K562 (cell line): ENCODE measurements around the gene CCT5. TPM values are rescaled to one million over a fixed set of nuclear protein-coding genes. Genes with fewer than 3 reads are reported as not detected.

ENCODE experiments used
- COPS2 ChIP-seq: fragments of 450-650 bp; conservative IDR thresholded peaks from 2 replicates; pipeline ENCODE4 v1.6.1; 2016; ENCODE audit warnings: mild to moderate bottlenecking, moderate library complexity
- ETS2 ChIP-seq: IDR thresholded peaks from 2 replicates; pipeline ENCODE4 v1.6.1; 2016; ENCODE audit warnings: borderline replicate concordance, missing genetic modification characterization, mild to moderate bottlenecking, moderate library complexity, missing compliant biosample characterization; ENCODE audit not compliant: poor library complexity, severe bottlenecking
- FOSL1 ChIP-seq: fragments of 200-800 bp; sonication (Bioruptor generic); conservative IDR thresholded peaks from 2 replicates; pipeline ENCODE4 v1.6.1; 2016; ENCODE audit warnings: missing genetic modification characterization, missing compliant biosample characterization
- FUS ChIP-seq: fragments of 200-400 bp; formaldehyde crosslinking; optimal IDR thresholded peaks from 2 replicates; pipeline ENCODE3; 2017; ENCODE audit warnings: low read depth, low read length
- GATAD2A ChIP-seq: fragments of 450-650 bp; IDR thresholded peaks from 2 replicates; pipeline ENCODE4 v1.6.1; 2017
- KHSRP ChIP-seq: fragments of 450-650 bp; IDR thresholded peaks from 2 replicates; pipeline ENCODE4 v1.6.1; 2017
- NKRF ChIP-seq: fragments of 450-650 bp; IDR thresholded peaks from 2 replicates; pipeline ENCODE4 v1.6.1; 2016; ENCODE audit warnings: borderline replicate concordance
- NR2C2 ChIP-seq, 2 experiments: fragments of 200-800 bp in 1 of 2; sonication (Bioruptor generic) in 1 of 2; sonication (generic) in 1 of 2; formaldehyde crosslinking in 1 of 2; IDR thresholded peaks; 2 replicates each; pipeline versions ENCODE4 v1.6.1 to v1.8.0; 2016 to 2022; ENCODE audit warnings: mild to moderate bottlenecking in 1 of 2, missing compliant biosample characterization in 1 of 2, missing genetic modification characterization in 1 of 2, missing genetic modification reagents in 1 of 2
- RAD21 ChIP-seq, 2 experiments: fragments of 250-450 bp in 1 of 2; fragments of 450-650 bp in 1 of 2; sonication (Bioruptor Pico) in 1 of 2; formaldehyde crosslinking in 1 of 2; IDR thresholded peaks in 1 of 2; conservative IDR thresholded peaks in 1 of 2; 2 replicates each; pipeline versions ENCODE4 v1.4.0 to v1.8.0; 2020 to 2022; ENCODE audit warnings: mild to moderate bottlenecking in 2 of 2, moderate library complexity in 1 of 2
- STAG1 ChIP-seq: sonication (generic); formaldehyde crosslinking; IDR thresholded peaks from 2 replicates; pipeline ENCODE4 v1.5.0; 2020; ENCODE audit warnings: missing genetic modification reagents, borderline replicate concordance
- TARDBP ChIP-seq: fragments of 450-650 bp; IDR thresholded peaks from 2 replicates; pipeline ENCODE4 v1.6.1; 2016
- ZBTB49 ChIP-seq: sonication (generic); formaldehyde crosslinking; IDR thresholded peaks from 2 replicates; pipeline ENCODE4 v1.8.0; 2022; ENCODE audit warnings: missing genetic modification reagents, mild to moderate bottlenecking, borderline replicate concordance
- ZKSCAN1 ChIP-seq: fragments of 150-350 bp; IDR thresholded peaks from 2 replicates; pipeline ENCODE4 v1.6.1; 2016; ENCODE audit warnings: low read depth, low read length
- ZNF75A ChIP-seq: fragments of 450-650 bp; formaldehyde crosslinking; IDR thresholded peaks from 2 replicates; pipeline ENCODE4 v1.4.0; 2020; ENCODE audit warnings: mild to moderate bottlenecking
- polyA plus RNA-seq, 8 experiments: library from polyadenylated mRNA; depleted of rRNA in 4 of 8; stranded (reverse) in 5 of 8; unstranded in 3 of 8; fragments of >200 nt; fragmentation: Nextera tagmentation in 2 of 8; fragmentation: Illumina TruSeq in 1 of 8; extraction: Ambion mirVana in 2 of 8; extraction: Trizol in 1 of 8; gene quantifications; 2 replicates each; pipeline versions ENCODE4 v1.2.1 to v1.2.3, GENCODE V29; 2011 to 2014; ENCODE audit warnings: inconsistent platforms in 1 of 8, missing spikeins in 1 of 8
- total RNA-seq, 7 experiments: library from RNA; depleted of rRNA in 6 of 7; stranded (reverse); fragments of >200 nt in 6 of 7; fragmentation: Illumina TruSeq in 2 of 7; extraction: Trizol in 2 of 7; gene quantifications; 2 replicates each; pipeline versions ENCODE4 v1.2.1 to v1.2.3, GENCODE V29; 2011 to 2021; ENCODE audit warnings: low replicate concordance in 1 of 7
- TF ChIP-seq, protein P1 (sequence below): fragments of 450-650 bp; IDR thresholded peaks from 2 replicates; pipeline ENCODE4 v1.6.1; 2018; ENCODE audit not compliant: partially characterized antibody
- TF ChIP-seq, protein P2 (sequence below): fragments of 450-650 bp; IDR thresholded peaks from 2 replicates; pipeline ENCODE4 v1.7.0; 2016; ENCODE audit warnings: borderline replicate concordance
- TF ChIP-seq, protein P3 (sequence below): fragments of 250-450 bp; sonication (Bioruptor Pico); IDR thresholded peaks from 2 replicates; pipeline ENCODE4 v1.4.0; 2020; ENCODE audit warnings: mild to moderate bottlenecking, moderate library complexity

CCT5 gene
- total and polyA plus RNA-seq, 9 of the 15 experiments (the other 6 are each of a cell fraction or from before 2014, with no cell fraction given) = 782 to 1,606 (median 1,153) TPM

DNA sequence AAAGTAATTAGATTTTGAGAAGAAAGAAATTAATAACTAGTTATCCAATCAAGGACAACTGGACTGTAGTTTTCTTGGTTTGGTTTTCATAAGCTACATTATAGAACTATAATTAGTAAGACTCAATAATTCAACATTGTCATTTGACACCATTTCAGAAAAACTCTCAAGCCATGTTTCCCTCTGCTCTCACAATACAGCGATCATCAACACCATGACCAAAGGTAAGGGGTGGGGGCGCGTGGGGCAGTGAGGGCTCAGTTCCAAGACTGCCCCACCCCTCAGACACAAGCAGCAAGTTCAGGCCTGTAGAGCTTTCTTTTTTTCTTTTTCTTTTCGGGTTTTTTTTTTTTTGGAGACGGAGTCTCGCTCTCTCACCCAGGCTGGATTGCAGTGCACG is 51.2 kb downstream of the CCT5 start (continued):
- no peak for TF ChIP-seq ZBTB49 (CRISPR knock-in tag)
- no peak for TF ChIP-seq TARDBP
- TF ChIP-seq ETS2 (tag) = no peak
- TF ChIP-seq, protein P1, sequence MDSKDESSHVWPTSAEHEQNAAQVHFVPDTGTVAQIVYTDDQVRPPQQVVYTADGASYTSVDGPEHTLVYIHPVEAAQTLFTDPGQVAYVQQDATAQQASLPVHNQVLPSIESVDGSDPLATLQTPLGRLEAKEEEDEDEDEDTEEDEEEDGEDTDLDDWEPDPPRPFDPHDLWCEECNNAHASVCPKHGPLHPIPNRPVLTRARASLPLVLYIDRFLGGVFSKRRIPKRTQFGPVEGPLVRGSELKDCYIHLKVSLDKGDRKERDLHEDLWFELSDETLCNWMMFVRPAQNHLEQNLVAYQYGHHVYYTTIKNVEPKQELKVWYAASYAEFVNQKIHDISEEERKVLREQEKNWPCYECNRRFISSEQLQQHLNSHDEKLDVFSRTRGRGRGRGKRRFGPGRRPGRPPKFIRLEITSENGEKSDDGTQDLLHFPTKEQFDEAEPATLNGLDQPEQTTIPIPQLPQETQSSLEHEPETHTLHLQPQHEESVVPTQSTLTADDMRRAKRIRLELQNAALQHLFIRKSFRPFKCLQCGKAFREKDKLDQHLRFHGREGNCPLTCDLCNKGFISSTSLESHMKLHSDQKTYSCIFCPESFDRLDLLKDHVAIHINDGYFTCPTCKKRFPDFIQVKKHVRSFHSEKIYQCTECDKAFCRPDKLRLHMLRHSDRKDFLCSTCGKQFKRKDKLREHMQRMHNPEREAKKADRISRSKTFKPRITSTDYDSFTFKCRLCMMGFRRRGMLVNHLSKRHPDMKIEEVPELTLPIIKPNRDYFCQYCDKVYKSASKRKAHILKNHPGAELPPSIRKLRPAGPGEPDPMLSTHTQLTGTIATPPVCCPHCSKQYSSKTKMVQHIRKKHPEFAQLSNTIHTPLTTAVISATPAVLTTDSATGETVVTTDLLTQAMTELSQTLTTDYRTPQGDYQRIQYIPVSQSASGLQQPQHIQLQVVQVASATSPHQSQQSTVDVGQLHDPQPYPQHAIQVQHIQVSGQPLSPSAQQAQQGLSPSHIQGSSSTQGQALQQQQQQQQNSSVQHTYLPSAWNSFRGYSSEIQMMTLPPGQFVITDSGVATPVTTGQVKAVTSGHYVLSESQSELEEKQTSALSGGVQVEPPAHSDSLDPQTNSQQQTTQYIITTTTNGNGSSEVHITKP = no peak
- no peak for TF ChIP-seq COPS2
- no peak for TF ChIP-seq GATAD2A
- TF ChIP-seq FOSL1 (tag) = no peak
- no peak for TF ChIP-seq ZNF75A (CRISPR knock-in tag)
- no peak for TF ChIP-seq KHSRP
- TF ChIP-seq NKRF = no peak
- TF ChIP-seq, protein P2, sequence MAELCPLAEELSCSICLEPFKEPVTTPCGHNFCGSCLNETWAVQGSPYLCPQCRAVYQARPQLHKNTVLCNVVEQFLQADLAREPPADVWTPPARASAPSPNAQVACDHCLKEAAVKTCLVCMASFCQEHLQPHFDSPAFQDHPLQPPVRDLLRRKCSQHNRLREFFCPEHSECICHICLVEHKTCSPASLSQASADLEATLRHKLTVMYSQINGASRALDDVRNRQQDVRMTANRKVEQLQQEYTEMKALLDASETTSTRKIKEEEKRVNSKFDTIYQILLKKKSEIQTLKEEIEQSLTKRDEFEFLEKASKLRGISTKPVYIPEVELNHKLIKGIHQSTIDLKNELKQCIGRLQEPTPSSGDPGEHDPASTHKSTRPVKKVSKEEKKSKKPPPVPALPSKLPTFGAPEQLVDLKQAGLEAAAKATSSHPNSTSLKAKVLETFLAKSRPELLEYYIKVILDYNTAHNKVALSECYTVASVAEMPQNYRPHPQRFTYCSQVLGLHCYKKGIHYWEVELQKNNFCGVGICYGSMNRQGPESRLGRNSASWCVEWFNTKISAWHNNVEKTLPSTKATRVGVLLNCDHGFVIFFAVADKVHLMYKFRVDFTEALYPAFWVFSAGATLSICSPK = no peak
- no peak for TF ChIP-seq ZKSCAN1
- no peak for TF ChIP-seq STAG1 (CRISPR knock-in tag)
- TF ChIP-seq RAD21 (CRISPR knock-in tag; conservative IDR thresholded peaks at IDR 0.05 in 1 of 2, IDR thresholded peaks at IDR 0.05 in 1 of 2) = no peak
- TF ChIP-seq FUS = no peak
- TF ChIP-seq NR2C2 (CRISPR knock-in tag; IDR thresholded peaks at IDR 0.05) = no peak
- TF ChIP-seq NR2C2 (tag; IDR thresholded peaks at IDR 0.05) = peak; percentile 35; the same call in 1 of the 2 replicates
- TF ChIP-seq, protein P3, sequence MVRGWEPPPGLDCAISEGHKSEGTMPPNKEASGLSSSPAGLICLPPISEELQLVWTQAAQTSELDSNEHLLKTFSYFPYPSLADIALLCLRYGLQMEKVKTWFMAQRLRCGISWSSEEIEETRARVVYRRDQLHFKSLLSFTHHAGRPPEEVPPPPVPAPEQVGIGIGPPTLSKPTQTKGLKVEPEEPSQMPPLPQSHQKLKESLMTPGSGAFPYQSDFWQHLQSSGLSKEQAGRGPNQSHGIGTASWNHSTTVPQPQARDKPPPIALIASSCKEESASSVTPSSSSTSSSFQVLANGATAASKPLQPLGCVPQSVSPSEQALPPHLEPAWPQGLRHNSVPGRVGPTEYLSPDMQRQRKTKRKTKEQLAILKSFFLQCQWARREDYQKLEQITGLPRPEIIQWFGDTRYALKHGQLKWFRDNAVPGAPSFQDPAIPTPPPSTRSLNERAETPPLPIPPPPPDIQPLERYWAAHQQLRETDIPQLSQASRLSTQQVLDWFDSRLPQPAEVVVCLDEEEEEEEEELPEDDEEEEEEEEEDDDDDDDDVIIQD (CRISPR knock-in tag) = no peak
